GM18499 (cell line): ENCODE measurements around the gene SMYD1.

Experiments
- ATAC-seq: cut with Tn5 transposase; IDR thresholded peaks from one replicate; pipeline ENCODE4 v1.9.1; 2021; ENCODE audit warnings: moderate number of reproducible peaks; ENCODE audit not compliant: insufficient read depth, unreplicated experiment

SMYD1 gene

GRCh38 chr2:88137833-88138232 lies 70.2 kb downstream of the SMYD1 start:
- no peak for ATAC-seq

DNA sequence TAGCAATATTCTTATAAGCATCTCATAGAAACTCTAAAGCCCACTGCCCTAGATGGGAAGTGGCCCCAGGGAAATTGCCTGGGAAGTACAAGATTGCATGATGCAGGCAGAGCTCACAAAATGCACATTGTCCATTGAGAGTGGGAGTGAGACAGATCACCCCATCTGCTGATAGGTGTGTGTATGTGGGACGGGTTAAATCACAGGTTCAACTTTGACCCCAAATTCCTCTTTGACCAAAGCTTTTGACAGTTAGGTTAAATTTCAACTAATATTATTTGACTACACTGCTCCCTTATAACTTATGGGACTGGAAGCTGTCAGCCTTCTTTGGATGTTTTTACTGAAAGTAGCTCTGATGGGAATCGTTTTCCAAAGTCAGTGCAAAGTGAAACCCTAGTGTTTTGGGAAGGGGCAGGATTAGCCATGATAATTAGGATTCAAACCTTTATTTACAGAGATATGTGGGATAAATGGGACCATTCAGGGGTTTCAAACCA lies 71.6 kb downstream of the SMYD1 start:
- no peak for ATAC-seq

DNA sequence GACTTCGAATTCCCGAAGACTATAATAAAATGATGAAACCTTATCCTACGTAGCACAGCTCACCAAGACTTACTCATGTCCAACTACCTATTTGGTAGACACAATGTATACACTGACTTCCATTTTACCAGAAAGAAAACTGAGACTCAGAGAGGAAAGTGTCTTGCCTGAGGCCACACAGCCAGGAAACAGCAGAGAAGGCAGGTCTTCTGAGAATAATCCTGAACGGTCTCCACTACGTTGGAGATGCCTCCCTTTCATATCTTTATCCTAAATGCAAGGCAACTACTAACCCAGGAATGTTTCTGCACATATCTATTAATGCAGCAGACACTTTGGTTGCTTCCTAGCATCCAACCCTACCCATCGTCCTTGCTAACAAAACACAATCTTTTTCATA lies 72.2 kb downstream of the SMYD1 start:
- no peak for ATAC-seq

DNA sequence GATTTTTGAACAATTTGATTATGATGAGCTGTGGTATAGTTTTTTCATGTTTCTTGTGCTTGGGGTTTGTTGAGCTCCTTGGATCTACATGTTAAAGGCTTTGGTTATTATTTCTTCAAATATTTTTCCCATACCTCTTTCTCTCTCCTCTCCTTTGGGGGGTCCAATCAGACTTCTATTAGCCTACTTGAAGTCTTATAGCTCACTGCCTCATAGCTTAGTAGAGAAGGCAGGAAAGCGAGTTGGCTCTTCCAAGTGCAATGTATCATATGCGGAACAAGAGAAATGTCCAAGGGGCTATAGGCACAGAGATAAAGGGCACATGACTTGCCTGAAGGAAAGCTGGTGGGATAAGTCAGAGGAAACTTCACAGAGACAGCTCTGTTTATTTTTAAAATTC lies 74.3 kb downstream of the SMYD1 start:
- no peak for ATAC-seq

DNA sequence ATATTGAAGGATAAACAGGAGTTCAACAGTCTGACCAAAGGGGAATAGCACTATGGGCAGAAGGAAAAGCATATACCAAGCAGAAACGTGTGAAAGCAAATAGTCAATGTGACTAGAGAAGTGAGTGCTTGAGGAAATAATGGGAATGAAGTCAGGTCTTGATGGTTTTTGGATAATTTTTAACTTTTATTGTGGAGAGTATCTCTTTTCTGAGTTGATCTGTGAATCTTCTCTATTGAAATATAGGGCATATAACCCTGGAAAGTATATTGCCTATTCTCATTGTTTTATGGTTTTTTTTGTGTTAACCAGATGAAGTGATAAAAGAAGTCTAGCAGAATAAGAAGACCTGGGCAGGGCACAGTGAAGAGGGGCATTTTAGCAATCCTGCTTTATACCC lies 76.6 kb downstream of the SMYD1 start:
- ATAC-seq: no peak

- ATAC-seq: no peak
Observed at GRCh38 chr2:88144914-88145497, 77.4 kb downstream of the SMYD1 start.

GRCh38 chr2:88146590-88146989 lies 79.0 kb downstream of the SMYD1 start:
- no peak for ATAC-seq

DNA sequence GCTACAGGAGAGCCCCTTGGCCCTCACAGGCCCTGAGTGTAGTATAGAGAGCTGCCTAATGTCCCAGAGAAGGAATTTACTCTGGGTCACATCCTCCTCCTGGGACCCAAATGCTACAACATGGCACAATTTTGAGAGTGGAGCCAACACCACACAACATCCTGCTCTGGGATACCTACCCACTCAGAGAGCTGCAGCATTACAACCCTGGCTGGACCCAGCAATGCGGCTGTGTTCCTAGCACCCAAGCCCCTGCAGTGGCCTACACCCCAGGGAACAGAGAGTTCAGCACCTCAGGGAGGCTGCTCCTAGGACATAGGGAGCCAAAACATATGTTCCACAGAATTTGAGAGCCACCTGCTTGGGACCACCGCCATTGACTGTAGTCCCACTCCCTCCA lies 79.5 kb downstream of the SMYD1 start:
- ATAC-seq: no peak

- ATAC-seq: no peak
Observed at GRCh38 chr2:88148929-88149438, 81.4 kb downstream of the SMYD1 start.

- no peak for ATAC-seq
Observed at GRCh38 chr2:88159481-88159880, 91.9 kb downstream of the SMYD1 start.

DNA sequence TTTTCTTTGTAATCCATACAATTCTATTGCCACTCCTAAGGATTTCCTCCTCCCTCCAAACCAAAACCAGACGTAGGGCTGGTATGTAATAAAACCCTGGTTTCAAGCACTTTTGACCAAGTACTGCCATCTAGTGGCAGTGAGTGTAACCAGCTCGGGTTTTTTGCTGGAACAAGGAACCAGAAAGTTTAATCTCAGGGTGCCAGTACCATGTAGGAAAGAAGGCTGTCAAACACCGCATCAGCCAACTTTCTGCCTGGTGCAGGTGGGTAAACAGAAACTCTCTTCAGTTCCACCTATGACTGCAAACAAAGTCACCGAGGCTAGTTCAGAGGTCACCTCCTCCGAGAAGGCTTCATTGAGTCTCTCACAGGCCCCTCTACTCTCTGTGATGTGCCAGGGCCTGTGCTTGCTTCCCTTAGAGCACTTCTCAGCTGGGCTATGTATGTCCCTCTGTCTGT lies 92.4 kb downstream of the SMYD1 start:
- ATAC-seq: no peak

DNA sequence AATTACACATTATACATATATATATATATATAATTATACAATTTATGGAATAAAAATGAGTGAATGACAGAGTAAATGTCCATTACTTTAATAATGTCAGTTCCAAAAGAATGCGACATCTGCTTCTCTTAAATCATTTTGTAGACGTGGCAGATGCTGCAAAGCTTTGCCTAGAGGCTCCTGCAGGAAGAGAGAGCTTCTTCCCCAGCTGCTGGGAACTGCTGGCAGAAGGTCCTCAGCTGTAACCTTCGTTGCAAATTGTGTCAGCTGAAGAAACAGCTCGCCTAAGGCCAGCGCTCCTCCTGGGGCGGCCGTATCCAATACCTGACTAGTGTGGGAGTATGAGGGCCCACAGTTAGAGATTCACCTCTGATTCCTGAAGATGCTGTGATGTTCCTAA lies 92.9 kb downstream of the SMYD1 start:
- ATAC-seq: no peak

DNA sequence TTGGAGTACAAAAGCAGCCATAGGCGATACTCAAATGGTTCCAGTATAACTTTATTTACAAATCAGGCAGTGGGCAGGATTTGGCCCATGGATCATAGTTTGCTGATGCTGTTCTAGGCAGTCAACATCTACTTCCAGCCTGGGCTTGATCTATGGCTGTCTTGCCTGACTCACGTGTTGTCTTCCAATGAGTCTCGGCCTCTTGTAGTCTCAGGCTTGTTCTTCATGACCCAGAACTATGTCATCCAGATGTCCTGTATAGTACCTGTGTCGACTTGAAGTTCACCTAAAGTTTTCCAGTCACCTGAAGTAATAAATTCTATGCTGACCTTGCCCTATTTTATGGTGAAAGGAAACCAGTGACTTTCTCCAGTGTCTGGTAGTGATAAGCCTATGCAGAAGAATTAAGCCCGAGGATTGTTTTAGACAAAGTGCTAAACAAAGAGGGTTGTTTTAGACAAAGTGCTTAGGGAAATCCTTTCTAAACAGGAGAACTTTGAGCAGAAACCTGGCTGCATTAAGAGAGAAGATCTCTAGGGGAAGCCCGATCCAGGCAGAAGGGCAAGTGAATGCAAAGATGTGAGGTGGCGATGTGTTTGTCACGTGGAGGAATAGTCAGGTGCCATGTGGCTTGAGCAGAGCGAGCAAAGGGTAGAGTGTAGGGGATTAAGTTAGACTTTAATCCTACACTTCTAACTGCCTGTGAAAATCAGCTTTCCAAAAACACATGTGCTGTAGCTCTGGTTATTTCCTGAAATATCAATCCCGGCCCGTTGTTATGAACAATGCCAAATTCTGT lies 94.0 kb downstream of the SMYD1 start:
- ATAC-seq: no peak
